Measurements from ENCODE around the gene SESN3.

GRCh38 chr11:95148406-95148805, 82.6 kb downstream of the SESN3 start:
- TF ChIP-seq, protein P1, sequence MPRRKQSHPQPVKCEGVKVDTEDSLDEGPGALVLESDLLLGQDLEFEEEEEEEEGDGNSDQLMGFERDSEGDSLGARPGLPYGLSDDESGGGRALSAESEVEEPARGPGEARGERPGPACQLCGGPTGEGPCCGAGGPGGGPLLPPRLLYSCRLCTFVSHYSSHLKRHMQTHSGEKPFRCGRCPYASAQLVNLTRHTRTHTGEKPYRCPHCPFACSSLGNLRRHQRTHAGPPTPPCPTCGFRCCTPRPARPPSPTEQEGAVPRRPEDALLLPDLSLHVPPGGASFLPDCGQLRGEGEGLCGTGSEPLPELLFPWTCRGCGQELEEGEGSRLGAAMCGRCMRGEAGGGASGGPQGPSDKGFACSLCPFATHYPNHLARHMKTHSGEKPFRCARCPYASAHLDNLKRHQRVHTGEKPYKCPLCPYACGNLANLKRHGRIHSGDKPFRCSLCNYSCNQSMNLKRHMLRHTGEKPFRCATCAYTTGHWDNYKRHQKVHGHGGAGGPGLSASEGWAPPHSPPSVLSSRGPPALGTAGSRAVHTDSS (tag by site-specific recombination; IDR thresholded peaks at IDR 0.05): no peak
- TF ChIP-seq, protein P2, sequence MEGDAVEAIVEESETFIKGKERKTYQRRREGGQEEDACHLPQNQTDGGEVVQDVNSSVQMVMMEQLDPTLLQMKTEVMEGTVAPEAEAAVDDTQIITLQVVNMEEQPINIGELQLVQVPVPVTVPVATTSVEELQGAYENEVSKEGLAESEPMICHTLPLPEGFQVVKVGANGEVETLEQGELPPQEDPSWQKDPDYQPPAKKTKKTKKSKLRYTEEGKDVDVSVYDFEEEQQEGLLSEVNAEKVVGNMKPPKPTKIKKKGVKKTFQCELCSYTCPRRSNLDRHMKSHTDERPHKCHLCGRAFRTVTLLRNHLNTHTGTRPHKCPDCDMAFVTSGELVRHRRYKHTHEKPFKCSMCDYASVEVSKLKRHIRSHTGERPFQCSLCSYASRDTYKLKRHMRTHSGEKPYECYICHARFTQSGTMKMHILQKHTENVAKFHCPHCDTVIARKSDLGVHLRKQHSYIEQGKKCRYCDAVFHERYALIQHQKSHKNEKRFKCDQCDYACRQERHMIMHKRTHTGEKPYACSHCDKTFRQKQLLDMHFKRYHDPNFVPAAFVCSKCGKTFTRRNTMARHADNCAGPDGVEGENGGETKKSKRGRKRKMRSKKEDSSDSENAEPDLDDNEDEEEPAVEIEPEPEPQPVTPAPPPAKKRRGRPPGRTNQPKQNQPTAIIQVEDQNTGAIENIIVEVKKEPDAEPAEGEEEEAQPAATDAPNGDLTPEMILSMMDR (tag by site-specific recombination; IDR thresholded peaks at IDR 0.05): no peak
- TF ChIP-seq SALL2 (tag by site-specific recombination; IDR thresholded peaks at IDR 0.05; ENCODE audit: borderline replicate concordance) (no peak), PBX3 (CRISPR knock-in tag; IDR thresholded peaks at IDR 0.05) (no peak), REPIN1 (tag by site-specific recombination; IDR thresholded peaks at IDR 0.05; ENCODE audit: low read depth) (no peak), GLIS1 (tag by site-specific recombination; IDR thresholded peaks at IDR 0.05) (no peak), ZBTB1 (tag by site-specific recombination; IDR thresholded peaks at IDR 0.05) (no peak), ZFP41 (tag by site-specific recombination; IDR thresholded peaks at IDR 0.05; ENCODE audit: borderline replicate concordance) (no peak), ZNF585B (tag by site-specific recombination; IDR thresholded peaks at IDR 0.05) (no peak), ZNF791 (tag by site-specific recombination; IDR thresholded peaks at IDR 0.05) (no peak)

Data from HEK293 (cell line).